AG04450 (cell line): ENCODE data around the gene CEP20. TPM values are rescaled to one million over a fixed set of nuclear protein-coding genes. Genes with fewer than 3 reads are reported as not detected.

Experiments
- CTCF ChIA-PET: fragments of 300-600, 350-600 bp; formaldehyde crosslinking; extraction: SDS; loops from one replicate; lab custom pipeline; 2022; ENCODE audit warnings: antibody characterized with exemption, inconsistent platforms; lab: Charles Lee
- POLR2A ChIA-PET: fragments of 350-600 bp; formaldehyde crosslinking; extraction: SDS; loops from one replicate; lab custom pipeline; 2021; ENCODE audit warnings: antibody characterized with exemption, inconsistent platforms; lab: Yijun Ruan, JAX
- DNase-seq: peaks from one replicate; pipeline ENCODE4 v3.0.0-alpha.2; 2011; ENCODE audit warnings: low read depth, low spot score
- H3K27ac ChIP-seq: one replicate; pipeline ENCODE4 v1.5.1; 2012; ENCODE audit warnings: low read depth, low read length, control low read depth
- H3K27me3 ChIP-seq: one replicate; pipeline ENCODE4 v1.6.0; 2012; ENCODE audit warnings: low read length; ENCODE audit not compliant: control insufficient read depth, insufficient read depth
- H3K4me3 ChIP-seq: 2 replicates; pipeline ENCODE4 v1.5.1; 2011; ENCODE audit warnings: mild to moderate bottlenecking, low read depth, low read length, control low read depth
- H3K9me3 ChIP-seq: 2 replicates; pipeline ENCODE4 v1.5.1; 2012; ENCODE audit warnings: low read length; ENCODE audit not compliant: control insufficient read depth, insufficient read depth
- CTCF ChIP-seq: IDR thresholded peaks from 2 replicates; pipeline ENCODE4 v1.5.1; 2011; ENCODE audit warnings: low read depth, low read length, control low read depth, inconsistent platforms
- polyA plus RNA-seq: library from polyadenylated mRNA; depleted of rRNA; stranded (reverse); fragments of >200 nt; gene quantifications from 2 replicates; pipeline ENCODE4 v1.2.3, GENCODE V29; 2011

Gene CEP20
- polyA plus RNA-seq, 1 experiment = 49.3 TPM

DNA sequence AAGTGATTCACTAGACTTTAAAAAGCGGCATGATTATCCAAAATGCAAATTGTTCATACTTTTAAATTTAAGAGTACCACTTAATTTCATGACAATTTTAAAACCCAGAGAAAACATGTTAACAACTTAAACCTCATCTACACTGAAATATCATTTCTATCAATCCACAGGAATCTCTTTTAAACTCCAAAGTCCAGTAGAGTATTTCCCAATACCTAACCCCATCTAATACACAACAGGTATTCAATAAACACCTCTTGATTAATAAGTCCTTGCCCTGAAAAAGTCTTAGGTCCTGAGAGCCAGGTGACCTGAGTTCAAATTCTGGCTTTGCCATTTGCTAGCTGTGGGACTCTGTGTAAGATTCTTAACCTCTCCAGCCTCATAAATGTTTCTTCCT, 14.7 kb downstream of the CEP20 start:
- H3K4me3 ChIP-seq = no peak overlapping the region
- H3K27me3 ChIP-seq = no peaks in the 10 kb centered on the region
- no peaks in the 10 kb centered on the region for H3K9me3 ChIP-seq
- no peak for TF ChIP-seq CTCF
- ChIA-PET POLR2A (no interaction called here), CTCF (interaction anchor here (0.7 to 3.0 kb wide), 14 partner anchors 9 to 254 kb away, joined by 3 to 35 read pairs (median 6); partner anchors contain the start of gene CEP20)
- DNase-seq = no peak
- no peak overlapping the region for H3K27ac ChIP-seq

DNA sequence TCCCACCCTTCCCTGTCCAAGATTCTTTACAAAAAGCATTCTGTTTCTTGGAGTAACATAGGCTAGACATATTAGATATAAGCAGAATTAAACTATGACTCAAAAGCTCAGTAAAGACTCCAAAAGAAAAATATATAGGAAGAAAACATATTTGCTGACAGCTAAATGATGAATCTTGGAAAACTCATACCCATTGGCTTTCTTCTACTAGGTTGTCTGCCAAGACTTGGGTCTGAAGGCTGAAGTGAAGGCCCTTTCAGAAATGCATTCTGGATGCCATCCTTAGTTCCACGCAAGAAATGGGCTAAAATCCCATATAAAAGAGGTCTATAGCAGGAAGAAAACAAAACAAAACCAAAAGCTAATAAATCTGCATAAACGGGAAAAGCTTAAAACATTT, 15.1 kb downstream of the CEP20 start:
- H3K27ac ChIP-seq = no peak overlapping the region
- DNase-seq = no peak
- POLR2A ChIA-PET = no interaction called here
- no peaks in the 10 kb centered on the region for H3K9me3 ChIP-seq
- H3K27me3 ChIP-seq = no peaks in the 10 kb centered on the region
- CTCF ChIA-PET = interaction anchor here (0.7 to 3.0 kb wide), 7 partner anchors 14 to 254 kb away, joined by 3 to 35 read pairs (median 3); partner anchors contain the start of gene CEP20
- no peak overlapping the region for H3K4me3 ChIP-seq
- TF ChIP-seq CTCF = no peak

GRCh38 chr16:15870011-15870410, 18.4 kb downstream of the CEP20 start:
- no peak for TF ChIP-seq CTCF
- CTCF ChIA-PET = interaction anchor here (0.8 kb wide), 1 partner anchor 11 kb away, joined by 3 read pairs; no protein-coding TSS in a partner anchor
- no peaks in the 10 kb centered on the region for H3K27me3 ChIP-seq
- no peak for DNase-seq
- H3K4me3 ChIP-seq = no peak overlapping the region
- no peaks in the 10 kb centered on the region for H3K9me3 ChIP-seq
- H3K27ac ChIP-seq = no peak overlapping the region
- POLR2A ChIA-PET = interaction anchor here (0.6 kb wide), 1 partner anchor 99 kb away, joined by 3 read pairs; no protein-coding TSS in a partner anchor

- DNase-seq = no peak
- Histone ChIP-seq H3K27ac (no peak overlapping the region), H3K27me3 (no peaks in the 10 kb centered on the region), H3K9me3 (no peaks in the 10 kb centered on the region), H3K4me3 (no peak overlapping the region)
- POLR2A ChIA-PET = no interaction called here
- CTCF ChIA-PET = no interaction called here
- 0 out of 2 replicates have a peak, but pooled peaks have one; percentile 6 for TF ChIP-seq CTCF
Observed at GRCh38 chr16:15866451-15866850, 22.0 kb downstream of the CEP20 start.

- Histone ChIP-seq H3K27ac (no peak overlapping the region), H3K4me3 (no peak overlapping the region), H3K27me3 (no peaks in the 10 kb centered on the region), H3K9me3 (no peaks in the 10 kb centered on the region)
- ChIA-PET POLR2A (no interaction called here), CTCF (interaction anchor here (1.8 kb wide), 1 partner anchor 9 kb away, joined by 10 read pairs; no protein-coding TSS in a partner anchor)
- TF ChIP-seq CTCF = no peak
- no peak for DNase-seq
Observed at GRCh38 chr16:15865742-15866141, 22.7 kb downstream of the CEP20 start.
